DOHH2 (cell line): ENCODE results near the gene SIAH2.

Experiments
- CTCF ChIP-seq: fragments of 200-600 bp; sonication (generic); IDR thresholded peaks from one replicate; pipeline ENCODE4 v1.5.1; 2014; ENCODE audit warnings: antibody characterized with exemption, mild to moderate bottlenecking, low read depth, low read length; ENCODE audit not compliant: poor library complexity, severe bottlenecking
- EZH2phosphoT487 ChIP-seq: fragments of 200-600 bp; sonication (generic); IDR thresholded peaks from 2 replicates; pipeline ENCODE4 v1.6.1; 2017; ENCODE audit warnings: borderline replicate concordance, mild to moderate bottlenecking, antibody characterized with exemption, low read length, moderate library complexity, mixed read lengths

DNA sequence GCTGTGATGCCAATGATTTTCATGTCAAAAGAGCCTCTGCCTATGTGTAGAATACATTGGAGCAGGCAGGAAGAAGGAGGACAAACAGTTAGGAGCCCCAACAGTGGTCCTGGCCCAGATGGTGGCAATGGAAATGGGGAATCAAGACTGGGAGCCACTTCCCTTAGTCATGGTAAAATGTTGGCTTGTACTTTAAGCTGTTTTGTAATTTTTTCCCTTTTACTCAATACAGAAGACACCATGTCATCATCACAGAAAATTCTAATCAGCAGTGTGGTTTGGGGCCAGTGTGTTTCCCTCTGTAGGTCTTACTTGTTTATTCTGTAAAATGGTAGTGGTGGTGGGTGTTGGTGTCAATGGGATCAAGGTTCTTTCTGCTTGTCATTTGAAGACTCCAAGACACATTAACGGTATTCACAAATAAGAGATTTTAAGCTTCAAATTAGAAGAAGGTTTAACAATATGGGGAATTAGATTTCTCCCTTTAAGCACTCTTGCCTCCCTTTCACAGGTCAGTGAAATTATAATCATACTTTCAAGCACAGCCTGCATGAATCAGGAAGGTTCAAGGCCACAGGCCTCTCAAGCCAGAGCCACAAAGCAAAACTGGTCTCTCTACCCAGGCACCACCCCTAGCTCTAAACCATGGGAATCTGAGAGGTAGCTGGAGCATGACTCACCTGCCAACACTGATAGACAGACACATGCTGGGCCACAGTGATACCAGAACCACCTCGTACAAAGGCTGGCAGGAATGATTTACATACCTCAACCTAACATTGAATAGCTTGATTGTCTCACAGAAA lies 24.9 kb downstream of the SIAH2 start:
- TF ChIP-seq CTCF (no peak), EZH2phosphoT487 (no peak)
